ENCODE results near the gene TM6SF1. TPM values are rescaled to one million over a fixed set of nuclear protein-coding genes. Genes with fewer than 3 reads are reported as not detected.
"Not testable (repeated sequence)": the region's sequence is repeated elsewhere in the genome, so short reads cannot be mapped to it uniquely, and the experiment has no call there.

TM6SF1 gene
- total RNA-seq, 1 donor from 2014 or later, result 25.4 TPM

- no peak for ATAC-seq
- Histone ChIP-seq H3K36me3 (no peaks in the 10 kb centered on the region), H3K4me3 (no peak overlapping the region), H3K27me3 (no peaks in the 10 kb centered on the region), H3K9me3 (no peaks in the 10 kb centered on the region), H3K4me1 (peaks cover 1% of the 10 kb centered on the region), H3K27ac (no peak overlapping the region)
- no peak for DNase-seq
- TF ChIP-seq, protein P1, sequence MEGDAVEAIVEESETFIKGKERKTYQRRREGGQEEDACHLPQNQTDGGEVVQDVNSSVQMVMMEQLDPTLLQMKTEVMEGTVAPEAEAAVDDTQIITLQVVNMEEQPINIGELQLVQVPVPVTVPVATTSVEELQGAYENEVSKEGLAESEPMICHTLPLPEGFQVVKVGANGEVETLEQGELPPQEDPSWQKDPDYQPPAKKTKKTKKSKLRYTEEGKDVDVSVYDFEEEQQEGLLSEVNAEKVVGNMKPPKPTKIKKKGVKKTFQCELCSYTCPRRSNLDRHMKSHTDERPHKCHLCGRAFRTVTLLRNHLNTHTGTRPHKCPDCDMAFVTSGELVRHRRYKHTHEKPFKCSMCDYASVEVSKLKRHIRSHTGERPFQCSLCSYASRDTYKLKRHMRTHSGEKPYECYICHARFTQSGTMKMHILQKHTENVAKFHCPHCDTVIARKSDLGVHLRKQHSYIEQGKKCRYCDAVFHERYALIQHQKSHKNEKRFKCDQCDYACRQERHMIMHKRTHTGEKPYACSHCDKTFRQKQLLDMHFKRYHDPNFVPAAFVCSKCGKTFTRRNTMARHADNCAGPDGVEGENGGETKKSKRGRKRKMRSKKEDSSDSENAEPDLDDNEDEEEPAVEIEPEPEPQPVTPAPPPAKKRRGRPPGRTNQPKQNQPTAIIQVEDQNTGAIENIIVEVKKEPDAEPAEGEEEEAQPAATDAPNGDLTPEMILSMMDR (IDR thresholded peaks at IDR 0.05), result no peak
- intact Hi-C loops (cut with DNase I), result no loop called here
Measured at GRCh38 chr15:83087576-83087975, 19.9 kb upstream of the TM6SF1 start.

DNA sequence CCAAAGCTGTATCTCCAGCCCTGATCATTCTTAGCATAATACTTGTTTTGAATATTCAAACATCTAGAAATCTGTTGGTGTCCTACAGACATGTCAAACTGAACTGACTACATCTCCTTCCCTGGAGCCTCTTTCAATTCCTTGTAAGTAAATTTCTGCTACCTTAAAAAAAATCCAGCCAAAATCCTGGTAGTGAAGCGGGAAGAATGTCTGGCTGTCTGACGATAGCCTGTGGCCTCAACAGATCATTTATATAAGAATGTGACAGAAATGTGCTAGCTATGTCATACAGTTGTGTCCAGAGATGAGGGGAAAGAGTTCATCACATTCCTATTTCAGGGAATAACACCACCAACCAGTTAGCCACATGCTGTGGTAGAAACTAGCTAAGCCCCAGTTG is 18.6 kb upstream of the TM6SF1 start:
- H3K9me3 ChIP-seq, result no peaks in the 10 kb centered on the region
- no peaks in the 10 kb centered on the region for H3K27me3 ChIP-seq
- ATAC-seq (no peak), DNase-seq (no peak)
- H3K4me3 ChIP-seq, result no peak overlapping the region
- intact Hi-C loops (cut with DNase I), result no loop called here
- TF ChIP-seq, protein P1 (IDR thresholded peaks at IDR 0.05), result no peak
- peaks cover 6% of the 10 kb centered on the region for H3K4me1 ChIP-seq
- no peaks in the 10 kb centered on the region for H3K36me3 ChIP-seq
- H3K27ac ChIP-seq, result no peak overlapping the region

GRCh38 chr15:83090465-83090864 is 17.0 kb upstream of the TM6SF1 start:
- DNase-seq (no peak), ATAC-seq (no peak)
- Histone ChIP-seq H3K27ac (no peak overlapping the region), H3K4me3 (no peak overlapping the region), H3K9me3 (no peaks in the 10 kb centered on the region), H3K36me3 (no peaks in the 10 kb centered on the region), H3K4me1 (peaks cover 6% of the 10 kb centered on the region), H3K27me3 (no peaks in the 10 kb centered on the region)
- intact Hi-C loops (cut with DNase I), result no loop called here
- TF ChIP-seq, protein P1 (IDR thresholded peaks at IDR 0.05), result no peak

DNA sequence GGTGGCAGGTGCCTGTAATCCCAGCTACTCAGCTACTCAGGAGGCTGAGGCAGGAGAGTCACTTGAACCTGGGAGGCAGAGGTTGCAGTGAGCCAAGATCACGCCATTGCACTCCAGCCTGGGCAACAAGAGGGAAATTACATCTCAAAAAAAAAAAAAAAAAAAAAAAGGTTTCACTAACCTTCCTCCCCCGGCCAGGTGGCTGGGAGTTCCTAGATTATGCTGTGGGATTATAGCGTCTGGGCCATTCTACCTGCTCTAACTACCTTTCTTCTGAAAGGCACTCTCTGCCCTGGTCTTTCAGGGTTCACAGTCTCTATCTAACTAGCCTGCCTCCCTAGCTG is 15.5 kb upstream of the TM6SF1 start:
- peak overlapping the region; percentile 68 for H3K27ac ChIP-seq
- H3K4me3 ChIP-seq; H3K36me3 ChIP-seq; H3K4me1 ChIP-seq; ATAC-seq; H3K9me3 ChIP-seq; intact Hi-C loops (cut with DNase I); DNase-seq; H3K27me3 ChIP-seq: not testable (repeated sequence)

DNA sequence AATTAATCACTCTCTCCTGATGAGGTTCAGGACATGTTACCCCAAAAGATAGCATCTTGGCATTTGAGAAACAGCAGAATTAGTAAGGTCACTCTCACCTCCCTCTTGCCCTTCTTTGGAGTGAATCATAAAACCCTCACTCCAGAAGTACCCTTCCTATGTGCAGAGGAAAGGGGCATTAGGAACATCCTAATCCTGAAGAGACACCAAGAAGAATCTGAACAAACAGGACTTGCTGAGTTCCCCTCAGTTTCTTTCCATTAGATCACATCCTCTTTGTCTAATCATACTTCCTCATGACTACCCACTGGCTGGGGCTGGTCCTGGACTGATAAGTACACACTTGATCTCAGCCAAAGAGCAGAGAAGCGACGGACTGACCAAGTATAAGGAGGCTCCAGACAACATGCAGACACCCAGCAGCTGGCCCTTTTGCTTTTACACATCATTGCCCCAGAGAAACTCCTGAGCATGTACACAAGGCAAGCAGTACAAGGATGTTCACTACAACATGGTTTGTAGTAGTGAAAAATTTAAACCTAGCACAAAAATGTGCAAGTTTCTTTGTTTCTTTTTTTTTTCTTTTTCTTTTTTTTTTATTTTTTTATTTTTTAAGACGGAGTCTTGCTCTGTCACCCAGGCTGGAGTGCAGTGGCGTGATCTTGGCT is 15.0 kb upstream of the TM6SF1 start:
- Histone ChIP-seq H3K4me3 (no peak overlapping the region), H3K27ac (peak overlapping the region; percentile 68), H3K9me3 (no peaks in the 10 kb centered on the region), H3K36me3 (no peaks in the 10 kb centered on the region), H3K4me1 (peaks cover 6% of the 10 kb centered on the region), H3K27me3 (no peaks in the 10 kb centered on the region)
- TF ChIP-seq, protein P1 (IDR thresholded peaks at IDR 0.05), result no peak
- no peak for DNase-seq
- intact Hi-C loops (cut with DNase I), result no loop called here
- peak; percentile 92 for ATAC-seq

DNA sequence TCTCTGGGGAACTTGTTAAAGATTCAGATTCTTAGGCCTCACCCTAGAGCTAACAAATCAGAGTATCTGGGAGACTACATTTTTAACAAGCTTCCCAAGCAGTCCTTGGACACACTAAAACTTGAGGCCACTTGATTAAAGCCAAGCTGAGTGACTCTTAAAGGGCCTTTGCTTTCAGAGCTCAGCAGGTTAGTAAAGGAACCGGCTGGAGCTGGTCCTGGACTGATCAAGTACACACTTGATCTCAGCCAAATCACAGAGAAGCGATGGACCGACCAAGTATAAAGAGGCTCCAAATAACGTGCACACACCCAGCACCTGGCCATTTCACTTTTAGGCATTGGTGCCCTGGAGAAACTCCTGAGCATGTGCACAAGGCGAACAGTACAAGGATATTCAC is 12.9 kb upstream of the TM6SF1 start:
- Histone ChIP-seq H3K9me3 (no peaks in the 10 kb centered on the region), H3K27me3 (no peaks in the 10 kb centered on the region), H3K36me3 (no peaks in the 10 kb centered on the region), H3K4me1 (peaks cover 8% of the 10 kb centered on the region), H3K4me3 (no peak overlapping the region), H3K27ac (no peak overlapping the region)
- DNase-seq (no peak), ATAC-seq (peak; percentile 75)
- TF ChIP-seq, protein P1 (IDR thresholded peaks at IDR 0.05), result no peak
- intact Hi-C loops (cut with DNase I), result no loop called here
